Keratinocyte (primary cell): Measurements from ENCODE around the gene GLTPD2.

ENCODE experiments used
- EZH2 ChIP-seq: IDR thresholded peaks from one replicate; pipeline ENCODE4 v1.6.1; 2012; ENCODE audit warnings: inconsistent platforms, mild to moderate bottlenecking, low read length, moderate library complexity
- TF ChIP-seq, protein P1 (sequence below), 3 experiments: IDR thresholded peaks in 1 of 3; conservative IDR thresholded peaks in 1 of 3; optimal IDR thresholded peaks in 1 of 3; 2 replicates in 2 of 3; 3 replicates in 1 of 3; pipeline versions ENCODE3 to v1.5.1; 2011; ENCODE audit warnings: low read length in 3 of 3, mild to moderate bottlenecking in 3 of 3, moderate library complexity in 2 of 3, control low read depth in 1 of 3, inconsistent platforms in 1 of 3; ENCODE audit not compliant: insufficient read depth in 2 of 3; ENCODE audit errors: extremely low read depth in 1 of 3

DNA sequence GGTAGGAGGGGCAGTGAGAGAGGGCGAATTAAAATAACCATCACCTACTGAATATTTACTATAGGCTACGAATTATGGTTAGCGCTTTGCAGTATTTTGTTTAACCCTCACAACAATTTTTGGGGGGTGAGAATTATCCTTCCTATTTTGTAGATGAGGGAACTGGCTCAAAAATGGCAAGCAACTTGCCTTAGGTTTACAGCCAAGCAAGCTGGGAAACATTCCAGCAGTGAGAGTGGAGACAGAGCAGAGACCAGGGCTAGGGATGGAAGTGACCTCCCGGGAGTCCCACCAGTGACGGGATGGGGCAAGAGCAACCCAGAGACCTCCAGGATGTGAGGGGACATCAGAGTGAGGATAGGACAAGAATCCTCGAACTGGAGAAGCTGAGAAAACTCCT, 2.2 kb upstream of the GLTPD2 start:
- TF ChIP-seq, protein P1, sequence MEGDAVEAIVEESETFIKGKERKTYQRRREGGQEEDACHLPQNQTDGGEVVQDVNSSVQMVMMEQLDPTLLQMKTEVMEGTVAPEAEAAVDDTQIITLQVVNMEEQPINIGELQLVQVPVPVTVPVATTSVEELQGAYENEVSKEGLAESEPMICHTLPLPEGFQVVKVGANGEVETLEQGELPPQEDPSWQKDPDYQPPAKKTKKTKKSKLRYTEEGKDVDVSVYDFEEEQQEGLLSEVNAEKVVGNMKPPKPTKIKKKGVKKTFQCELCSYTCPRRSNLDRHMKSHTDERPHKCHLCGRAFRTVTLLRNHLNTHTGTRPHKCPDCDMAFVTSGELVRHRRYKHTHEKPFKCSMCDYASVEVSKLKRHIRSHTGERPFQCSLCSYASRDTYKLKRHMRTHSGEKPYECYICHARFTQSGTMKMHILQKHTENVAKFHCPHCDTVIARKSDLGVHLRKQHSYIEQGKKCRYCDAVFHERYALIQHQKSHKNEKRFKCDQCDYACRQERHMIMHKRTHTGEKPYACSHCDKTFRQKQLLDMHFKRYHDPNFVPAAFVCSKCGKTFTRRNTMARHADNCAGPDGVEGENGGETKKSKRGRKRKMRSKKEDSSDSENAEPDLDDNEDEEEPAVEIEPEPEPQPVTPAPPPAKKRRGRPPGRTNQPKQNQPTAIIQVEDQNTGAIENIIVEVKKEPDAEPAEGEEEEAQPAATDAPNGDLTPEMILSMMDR (optimal IDR thresholded peaks at IDR 0.05 in 1 of 3, IDR thresholded peaks at IDR 0.05 in 1 of 3, conservative IDR thresholded peaks at IDR 0.05 in 1 of 3; ENCODE audit: extremely low read depth in 1 of 3, insufficient read depth in 2 of 3, low read length in 3 of 3): no peak
- no peak for TF ChIP-seq EZH2
